GM15510 (cell line): ENCODE results near the gene CHST14.

Experiments used
- POLR2A ChIP-seq: IDR thresholded peaks from 3 replicates; pipeline ENCODE4 v1.6.1; 2011; ENCODE audit warnings: borderline replicate concordance; ENCODE audit not compliant: insufficient read length; ENCODE audit errors: extremely low read depth

Gene CHST14

DNA sequence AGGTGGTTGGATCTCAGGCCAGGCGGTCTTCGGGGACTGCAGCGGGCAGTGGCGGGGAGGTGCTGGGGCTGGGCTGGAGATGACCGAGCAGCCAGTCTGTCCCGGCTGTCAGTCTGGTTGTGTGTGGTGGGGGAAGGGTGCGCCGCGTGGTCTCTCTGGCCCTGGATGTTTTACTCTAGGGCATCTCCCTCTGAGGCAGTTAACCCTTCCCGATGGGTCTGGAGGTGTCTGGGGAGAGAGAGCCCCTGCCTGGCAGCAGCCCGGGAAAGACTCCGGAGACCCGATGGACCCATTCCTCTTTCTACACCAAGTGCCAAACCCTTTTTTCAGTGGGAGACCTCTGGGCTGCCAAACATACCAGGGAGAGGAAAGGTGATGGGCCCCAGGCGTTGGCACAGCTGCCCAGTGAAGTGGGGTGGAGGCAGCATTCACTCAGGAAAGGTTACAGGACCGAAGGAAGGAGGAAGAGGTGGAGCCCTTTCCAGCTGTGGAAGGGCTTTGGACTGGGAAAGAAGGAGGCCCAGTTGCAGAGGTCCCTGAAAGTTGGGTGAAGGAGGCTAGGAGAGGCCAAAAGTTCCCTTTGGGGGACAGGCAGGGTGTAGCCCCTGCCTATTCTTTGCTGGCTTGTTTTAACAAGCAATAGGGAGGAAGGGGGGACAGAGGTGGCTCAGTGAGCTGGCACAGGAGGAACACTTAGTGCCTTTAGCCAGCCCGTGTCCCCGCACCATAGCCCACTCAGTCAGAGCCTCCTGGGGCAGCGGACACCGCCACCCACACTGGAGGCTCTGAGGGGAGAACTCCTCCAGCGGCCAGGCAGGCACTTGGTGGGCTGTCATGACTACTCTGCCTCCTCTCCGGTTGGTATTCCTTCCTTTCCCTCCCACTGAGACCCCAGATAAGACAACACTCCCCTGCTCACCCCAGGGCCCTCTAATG lies 32.8 kb upstream of the CHST14 start:
- no peak for TF ChIP-seq POLR2A

DNA sequence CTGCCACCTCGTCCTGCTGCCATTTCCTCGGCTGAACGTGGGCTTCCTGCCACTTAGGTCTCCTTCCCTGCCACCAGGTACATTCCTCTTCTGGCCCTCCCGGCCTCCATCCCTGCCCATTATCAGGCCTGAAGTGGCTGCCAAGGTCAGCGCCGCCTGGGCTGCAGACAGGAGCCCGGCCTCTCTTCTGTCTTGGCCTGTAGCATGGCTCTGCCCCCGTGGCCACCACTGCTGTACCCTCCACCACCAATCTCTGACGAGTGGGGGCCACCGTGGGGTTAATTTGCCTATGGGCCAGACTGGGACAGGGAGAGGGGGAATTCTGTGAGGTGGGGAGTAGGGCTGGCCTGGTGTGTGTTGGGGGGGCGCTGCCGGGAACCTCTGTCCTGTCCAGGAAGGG lies 32.1 kb upstream of the CHST14 start:
- TF ChIP-seq POLR2A: no peak

DNA sequence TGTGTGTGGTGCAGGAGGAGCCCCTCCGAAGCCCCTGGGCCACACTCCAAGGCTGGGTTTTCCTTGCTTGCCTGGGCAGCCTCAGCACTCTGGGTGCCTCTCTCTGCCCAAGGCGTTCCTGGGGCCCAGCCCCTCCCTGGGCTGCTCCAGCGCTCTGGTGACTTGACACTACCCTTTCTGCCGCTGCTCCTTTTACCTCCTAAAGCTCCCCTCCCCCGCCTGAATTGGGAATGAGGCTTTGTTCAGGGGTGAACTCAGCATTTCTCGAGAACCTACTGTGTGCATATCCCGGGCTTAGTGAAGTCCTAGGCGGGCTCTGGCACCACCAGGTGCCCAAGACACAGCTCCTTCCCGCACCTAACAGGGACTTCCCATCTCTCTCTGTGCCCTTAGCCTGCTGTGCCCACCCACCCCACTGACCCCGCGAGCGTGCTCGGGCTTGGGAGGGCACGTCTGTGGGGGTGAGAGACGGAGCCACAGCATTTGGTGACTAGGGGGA lies 31.3 kb upstream of the CHST14 start:
- TF ChIP-seq POLR2A: no peak

DNA sequence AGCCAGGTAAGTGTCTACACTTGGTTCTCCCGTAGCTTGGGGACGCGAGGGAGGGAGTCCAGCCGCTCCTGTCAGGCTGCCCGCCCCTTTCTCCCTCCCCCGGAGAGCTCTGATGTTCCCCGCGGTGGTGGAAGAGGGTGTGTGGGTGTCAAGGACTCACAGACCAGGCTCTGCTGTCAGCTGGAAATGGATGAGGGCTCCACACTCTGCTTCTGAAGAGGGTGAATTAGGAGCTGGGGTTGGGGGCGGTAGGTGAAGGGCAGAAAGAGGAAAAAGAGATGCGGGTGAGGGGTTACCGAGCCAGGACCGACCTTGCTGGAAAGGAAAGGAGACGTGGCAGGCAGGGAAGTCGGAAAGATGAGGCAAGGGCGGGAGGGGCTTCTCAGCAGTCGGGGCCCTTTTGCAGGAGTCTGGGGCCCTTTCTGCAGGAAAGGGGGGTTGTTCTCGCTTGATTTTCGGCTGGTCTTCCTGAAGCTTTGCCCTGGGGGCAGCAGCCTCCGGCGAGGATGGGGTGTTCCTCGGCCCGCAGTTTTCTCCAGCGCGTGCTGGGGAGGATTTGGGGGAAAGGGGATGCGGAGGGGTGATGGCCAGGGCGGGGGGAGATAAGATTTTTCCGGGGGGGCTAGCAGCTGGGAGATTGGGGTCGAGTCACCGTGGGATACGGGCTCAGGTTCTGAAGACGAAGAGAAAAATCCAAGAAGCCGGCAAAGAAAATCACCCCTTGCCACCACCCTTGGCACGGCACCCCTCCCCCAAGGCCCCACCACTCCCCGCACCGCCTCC lies 30.6 kb upstream of the CHST14 start:
- TF ChIP-seq POLR2A: no peak

DNA sequence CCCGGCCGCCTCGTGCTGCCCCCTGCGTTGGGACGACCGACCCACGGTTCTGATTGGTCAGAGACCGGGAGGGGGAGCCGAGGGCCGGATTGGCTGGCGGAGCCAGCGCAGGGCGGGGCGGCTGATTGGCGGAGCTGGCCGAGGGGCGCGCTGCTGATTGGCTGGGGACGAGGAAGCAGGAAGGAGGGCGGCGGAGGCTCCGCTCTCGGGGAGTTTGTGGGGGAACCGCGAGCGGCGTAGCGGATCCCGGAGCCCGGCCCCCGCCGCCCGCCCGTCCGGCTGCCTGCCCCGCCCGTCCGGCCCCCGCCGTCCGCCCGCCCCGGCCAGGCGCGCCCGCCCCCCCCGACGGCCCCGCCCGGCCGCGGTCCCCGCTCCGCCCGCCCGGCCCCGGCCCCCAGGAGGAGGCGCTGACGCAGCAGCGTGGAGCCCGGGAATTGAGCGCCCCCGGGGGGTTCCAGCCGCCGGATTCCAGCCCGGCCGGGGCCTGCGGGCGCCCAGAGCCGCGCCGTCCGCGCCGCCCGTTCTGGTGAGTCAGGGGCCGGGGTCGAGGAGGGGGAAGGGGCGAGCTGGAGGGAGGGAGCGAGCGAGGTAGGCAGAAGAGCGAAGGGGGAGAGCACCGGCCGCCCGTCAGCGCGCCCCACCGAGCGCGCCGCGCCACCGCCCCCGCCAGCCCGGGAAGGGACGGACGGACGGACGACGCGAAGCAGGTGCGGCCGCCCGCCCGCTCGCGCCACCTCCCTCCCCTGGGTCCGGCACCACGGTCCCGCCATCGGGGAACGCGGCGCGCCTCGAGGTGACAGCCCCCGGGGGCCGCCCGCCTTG lies 29.8 kb upstream of the CHST14 start, which contains the start of gene BAHD1:
BAHD1 (plus strand) TSS at position 211 of the 822 bp plus-strand sequence. CDS start 17,512 bp downstream, outside the sequence.
- TF ChIP-seq POLR2A: peak; percentile 53

DNA sequence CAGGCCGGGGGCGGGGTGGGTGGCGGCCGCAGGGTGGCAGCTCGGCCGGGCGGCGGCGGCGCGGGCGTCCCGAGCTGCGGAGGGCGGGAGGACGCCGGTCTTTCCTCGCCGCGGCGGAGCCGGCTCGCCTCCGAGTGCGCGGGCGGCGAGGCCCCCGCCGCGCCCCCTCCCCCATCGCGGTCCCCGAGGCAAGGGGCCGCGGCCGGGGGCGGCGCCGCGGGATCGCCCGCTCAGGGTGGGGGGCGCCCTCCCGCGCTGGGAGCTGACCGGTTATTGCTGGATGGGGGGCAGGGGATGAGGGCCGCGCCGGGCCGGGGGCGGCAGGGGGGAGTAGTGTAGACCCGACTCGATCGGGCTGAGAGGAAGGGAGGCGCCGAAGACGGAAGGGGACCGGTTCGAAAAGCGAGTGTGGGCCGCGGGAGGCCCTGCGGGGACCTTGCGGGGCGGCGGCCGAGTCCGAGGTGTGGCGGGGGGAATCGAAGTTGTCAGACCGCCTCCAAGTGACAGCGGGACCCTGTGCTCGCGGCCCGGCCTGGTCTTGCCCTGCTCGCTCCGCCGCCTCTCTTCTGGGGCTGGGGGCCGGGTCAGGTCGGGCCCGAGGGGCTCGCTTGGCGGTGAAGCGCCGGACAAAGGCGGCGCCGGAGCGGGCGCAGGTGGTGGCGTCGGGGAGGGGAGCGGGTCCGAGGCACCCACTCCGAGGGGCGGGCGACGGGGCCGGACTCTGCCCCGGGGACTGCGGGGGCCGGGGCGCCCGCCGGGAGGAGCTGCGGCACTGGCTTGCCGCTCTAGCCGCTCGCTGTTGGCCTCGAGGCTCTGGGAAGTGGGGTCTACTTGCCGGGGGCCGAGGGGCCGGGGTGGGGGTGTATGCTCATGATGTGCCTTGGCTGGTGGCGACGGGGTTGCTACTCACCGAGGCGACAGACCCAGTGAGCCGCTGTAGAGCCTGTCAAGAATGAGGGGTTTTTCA lies 28.9 kb upstream of the CHST14 start:
- TF ChIP-seq POLR2A: no peak

DNA sequence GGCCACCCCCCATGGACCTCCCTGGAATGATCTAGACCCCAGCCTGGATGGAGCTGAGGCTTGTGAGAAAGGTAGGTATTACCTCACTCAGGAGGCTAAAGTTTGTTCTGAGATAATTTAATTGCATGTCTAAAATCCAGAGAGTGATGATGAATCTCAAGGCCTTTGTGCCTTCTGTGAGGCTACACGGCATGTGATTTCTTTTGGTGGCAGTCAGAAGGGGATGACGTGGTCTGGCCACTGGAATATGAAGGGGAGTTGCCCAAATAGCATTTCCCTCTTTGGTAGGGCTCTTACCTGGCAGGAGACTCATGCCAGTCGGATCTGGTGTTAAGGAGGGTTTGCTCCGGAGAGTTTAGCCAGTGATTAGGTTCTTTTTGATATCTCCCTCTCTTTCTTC lies 27.5 kb upstream of the CHST14 start:
- no peak for TF ChIP-seq POLR2A

DNA sequence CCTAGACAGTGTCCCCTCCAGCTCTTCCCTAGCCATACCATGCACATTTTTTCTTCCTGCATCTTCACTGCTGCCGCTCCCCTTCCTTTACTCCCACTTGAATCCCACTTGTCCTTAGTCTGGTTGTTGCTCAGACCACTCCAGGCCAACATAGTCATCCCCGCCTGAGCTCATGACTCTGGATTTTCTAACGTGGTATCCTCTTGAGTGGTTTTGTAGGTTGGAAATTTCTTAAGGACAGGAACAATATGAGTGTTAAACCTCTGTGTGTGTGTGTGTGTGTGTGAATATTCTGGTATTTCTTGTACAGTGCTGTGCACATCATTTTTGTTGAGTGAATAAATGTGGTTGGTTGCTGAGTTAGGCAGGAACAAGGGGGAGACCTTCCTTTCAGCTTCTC lies 26.9 kb upstream of the CHST14 start:
- TF ChIP-seq POLR2A: no peak

DNA sequence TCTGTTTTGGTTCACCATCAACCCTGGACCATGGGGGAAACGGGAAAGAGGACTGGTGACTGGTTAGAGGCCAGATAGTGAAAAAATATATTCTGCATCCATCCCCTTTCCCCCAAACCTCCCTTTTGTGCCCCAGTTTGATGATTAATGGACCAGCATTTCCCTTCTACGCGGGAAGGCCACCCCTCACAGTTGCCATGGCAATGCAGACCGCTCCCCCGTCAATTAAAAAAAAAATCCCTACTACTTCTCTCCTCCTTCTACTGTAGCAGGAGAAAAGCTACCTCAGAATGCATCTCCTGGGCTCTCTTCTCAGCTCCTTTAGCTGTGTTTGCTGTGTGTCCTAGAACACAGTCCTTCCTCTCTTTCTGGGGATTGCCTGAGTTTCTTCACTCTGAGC lies 26.0 kb upstream of the CHST14 start:
- TF ChIP-seq POLR2A: no peak

DNA sequence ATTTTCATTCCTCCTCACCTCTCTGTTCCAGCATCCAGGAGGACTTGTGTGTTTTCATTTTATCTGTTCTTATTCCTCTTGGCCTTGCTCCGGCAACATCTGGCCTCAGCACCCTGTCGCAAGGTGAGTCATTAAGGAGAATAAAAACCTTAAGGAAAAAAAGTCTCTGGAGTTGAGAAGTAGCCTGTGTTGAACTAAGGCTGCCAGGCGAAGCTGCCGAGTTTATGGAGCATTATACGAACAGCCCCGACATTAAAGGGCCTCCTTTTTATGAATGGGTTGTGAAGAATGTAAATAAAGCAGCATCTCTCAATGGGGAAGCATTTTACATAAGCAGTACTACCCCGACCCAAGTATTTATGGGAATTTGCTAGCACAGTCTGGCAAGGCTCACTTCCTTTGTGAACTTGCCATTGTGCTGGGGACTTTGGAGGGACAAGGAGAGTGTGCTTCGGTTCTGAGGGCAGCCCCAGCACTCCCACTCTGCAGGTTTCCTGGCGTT lies 25.3 kb upstream of the CHST14 start:
- TF ChIP-seq POLR2A: no peak

DNA sequence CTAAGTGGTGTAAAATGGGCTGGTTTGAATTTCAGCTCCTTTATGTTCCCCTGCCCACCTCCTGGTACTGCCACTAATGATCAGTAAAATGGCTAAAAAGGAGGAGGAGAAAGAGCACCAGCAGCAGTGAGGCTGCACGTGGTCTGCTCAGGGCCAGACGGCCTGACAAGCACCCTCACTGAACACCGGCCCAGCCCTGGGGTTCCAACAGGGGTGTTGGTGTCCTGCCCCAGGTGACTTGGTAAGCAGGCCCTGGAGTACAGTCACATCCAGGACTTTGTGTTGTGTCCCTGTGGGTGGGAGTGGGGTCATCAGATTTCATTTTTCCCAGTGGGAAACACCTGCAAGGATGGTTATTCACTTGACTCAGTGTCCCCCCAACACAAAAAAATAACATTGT lies 24.6 kb upstream of the CHST14 start:
- TF ChIP-seq POLR2A: no peak

DNA sequence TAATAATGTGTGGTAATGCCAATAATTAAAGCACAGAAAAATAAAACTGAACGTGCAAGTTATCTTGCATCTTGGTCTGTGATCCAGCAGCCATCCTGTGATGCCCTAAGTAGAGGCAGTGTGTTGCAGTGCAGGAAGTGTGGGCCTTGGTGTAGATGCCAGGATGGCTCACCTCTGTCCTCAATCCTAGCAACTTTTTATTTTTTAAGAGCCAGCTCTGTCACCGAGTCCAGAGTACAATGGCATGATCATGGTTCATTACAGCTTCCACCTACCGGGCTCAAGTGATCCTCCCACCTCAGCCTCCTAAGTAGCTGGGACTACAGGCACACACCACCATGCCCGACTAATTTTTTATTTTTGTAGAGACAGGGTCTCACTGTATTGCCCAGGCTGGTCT lies 22.4 kb upstream of the CHST14 start:
- no peak for TF ChIP-seq POLR2A

DNA sequence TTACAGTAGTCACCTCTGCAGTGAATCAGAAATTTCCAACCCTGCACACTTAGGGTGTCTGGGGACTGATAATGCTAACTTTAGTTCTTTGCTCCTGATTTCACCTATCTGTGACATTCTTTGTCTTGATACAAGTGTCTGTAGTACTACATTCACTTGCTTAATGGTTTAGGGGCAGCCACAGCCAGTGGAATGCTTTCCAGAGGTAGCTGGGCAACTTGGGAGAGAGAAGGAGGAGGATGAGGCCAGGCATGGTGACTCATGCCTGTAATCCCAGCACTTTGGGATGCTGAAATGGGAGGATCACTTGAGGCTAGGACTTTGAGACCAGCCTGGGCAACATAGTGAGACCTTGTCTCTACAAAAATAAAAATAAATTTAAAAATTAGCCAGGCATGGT lies 21.5 kb upstream of the CHST14 start:
- TF ChIP-seq POLR2A: no peak

DNA sequence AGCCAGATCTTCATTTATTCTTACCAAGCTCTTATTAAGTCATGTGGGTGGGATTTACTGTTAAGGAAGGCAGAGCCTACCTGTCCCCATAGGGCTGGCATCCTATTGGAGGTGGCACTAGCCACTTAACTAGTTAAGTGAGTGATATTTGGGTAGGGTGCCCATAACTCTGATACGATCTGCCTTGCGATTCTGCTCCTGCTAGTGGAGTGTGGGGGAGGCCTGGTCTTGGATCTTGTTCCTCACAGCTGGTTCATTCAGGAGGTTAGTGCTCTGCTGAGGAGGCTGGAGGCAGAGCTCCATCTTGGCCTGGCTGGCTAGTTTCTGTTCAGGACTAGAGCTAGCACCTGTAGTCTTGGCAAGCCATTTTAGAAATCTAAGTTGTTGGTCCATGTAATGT lies 20.7 kb upstream of the CHST14 start:
- TF ChIP-seq POLR2A: no peak

DNA sequence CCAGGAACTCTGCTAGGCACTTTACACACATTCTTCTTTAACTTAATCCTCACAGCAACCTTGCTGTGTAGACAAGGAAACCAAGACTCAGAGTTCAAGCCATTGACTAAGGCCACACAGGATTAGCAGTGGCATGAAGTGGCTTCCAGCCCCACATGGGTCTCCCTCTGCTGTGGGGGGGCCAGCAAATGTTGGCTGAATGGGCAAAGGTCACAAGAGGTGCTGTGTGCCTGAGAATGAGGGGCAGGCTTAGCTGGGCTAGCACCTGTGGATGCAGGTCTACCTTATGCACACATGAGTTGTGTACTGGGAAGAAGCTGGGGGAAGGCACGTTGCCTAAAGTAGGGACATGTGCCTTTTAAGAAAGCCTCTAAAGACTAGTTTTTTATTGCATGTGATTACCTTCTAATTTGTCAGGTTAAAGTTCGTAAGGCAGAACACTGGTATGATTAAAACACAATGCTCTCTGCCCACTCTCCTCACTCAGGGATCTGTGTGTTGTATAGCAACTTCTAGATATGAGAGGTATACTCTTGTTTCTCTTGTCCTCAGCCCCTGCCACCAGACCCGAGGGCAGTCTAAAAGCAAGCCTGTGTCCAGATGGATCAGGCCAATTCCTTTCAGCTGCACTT lies 19.1 kb upstream of the CHST14 start:
- TF ChIP-seq POLR2A: no peak
